8988T (cell line): ENCODE measurements around the gene IFNK.

Source experiments
- DNase-seq: peaks from one replicate; pipeline ENCODE4 v3.0.0; 2011

IFNK gene

GRCh38 chr9:27514551-27514950 is 9.5 kb upstream of the IFNK start:
- no peak for DNase-seq

GRCh38 chr9:27518006-27518405 is 6.1 kb upstream of the IFNK start:
- no peak for DNase-seq

GRCh38 chr9:27518809-27519208 is 5.3 kb upstream of the IFNK start:
- no peak for DNase-seq

DNA sequence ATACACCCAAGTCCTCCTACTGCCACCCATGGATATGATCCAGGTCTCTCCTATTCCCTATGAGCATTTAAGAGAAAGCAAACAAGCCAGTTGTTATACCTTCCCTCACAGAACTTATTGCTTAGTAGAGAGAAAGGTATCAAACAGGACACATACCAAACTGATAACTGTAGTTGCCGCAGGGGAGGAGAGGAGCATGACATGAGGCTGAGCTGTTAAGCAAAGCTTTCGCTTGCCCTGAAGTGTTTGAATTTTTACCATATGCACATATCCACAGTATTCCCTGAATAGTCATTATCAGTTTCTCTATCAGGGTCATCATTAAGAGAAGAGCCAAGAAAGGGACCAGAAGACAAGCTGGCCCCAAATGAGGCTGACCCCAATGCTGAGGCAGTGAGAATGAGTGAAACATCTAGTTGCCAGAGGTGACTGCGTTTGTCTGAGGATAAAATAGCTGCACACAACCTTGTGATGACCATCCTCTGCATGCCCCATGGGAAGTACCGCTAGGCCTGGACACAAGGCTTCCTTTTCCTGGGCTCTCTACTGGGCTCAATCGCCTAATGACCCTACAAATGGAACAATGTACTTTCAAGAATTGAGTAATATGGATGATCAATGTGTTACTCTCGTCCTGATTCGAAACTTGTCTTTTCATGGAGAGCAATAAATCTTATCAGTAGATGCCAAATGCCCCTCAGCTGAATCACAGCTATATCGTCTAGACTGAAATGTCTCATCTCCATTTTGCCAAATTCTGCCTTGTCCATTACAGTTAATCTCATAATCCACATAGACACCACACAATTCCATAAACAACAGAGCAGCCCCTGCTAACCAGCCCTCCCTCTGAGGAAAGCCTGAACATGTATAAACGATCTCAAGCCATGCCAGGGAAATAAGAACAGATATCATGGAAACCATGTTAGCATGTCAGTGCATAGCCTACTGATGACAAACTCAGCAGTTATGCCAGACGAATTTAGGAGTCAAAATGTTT is 4.3 kb upstream of the IFNK start:
- DNase-seq = no peak

DNA sequence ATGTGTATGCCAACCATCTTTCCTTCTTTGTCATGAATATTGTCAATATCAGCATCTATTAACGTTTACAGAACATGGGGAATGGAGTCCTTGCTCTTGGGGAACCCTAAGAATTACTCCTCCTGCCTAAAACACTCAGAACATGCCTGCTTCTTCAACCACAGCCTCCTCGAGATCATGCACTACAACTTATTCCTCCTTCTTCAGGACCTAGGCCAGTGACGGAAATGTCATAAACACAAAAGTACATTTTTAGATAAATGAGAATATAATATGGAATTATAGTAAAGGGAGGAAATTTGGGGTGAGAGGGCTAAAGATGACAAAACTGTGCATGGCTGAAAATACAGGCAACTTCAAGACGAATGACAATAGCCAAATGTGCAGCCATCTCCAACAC is 3.1 kb upstream of the IFNK start:
- DNase-seq = no peak

DNA sequence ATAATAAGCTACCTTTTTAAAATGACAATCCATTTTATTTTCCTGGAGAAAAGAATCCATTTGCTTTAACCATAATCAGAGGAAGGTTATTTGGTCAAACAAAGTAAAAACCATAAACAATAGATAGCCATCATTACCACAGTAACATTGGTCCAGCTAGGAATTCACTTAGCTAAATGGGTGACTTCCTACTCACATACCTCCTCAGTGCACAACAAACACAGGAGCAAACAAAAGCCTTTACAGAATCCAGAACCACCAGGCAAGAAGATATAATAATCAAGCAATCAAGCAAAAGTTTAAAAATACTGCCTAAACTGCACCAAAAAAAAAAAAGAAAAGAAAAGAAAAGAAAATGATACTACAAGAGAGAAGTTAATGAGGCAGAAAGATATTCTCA is 949 bp upstream of the IFNK start:
- DNase-seq = no peak

GRCh38 chr9:27527702-27528075 is 3.6 kb downstream of the IFNK start:
- no peak for DNase-seq

DNA sequence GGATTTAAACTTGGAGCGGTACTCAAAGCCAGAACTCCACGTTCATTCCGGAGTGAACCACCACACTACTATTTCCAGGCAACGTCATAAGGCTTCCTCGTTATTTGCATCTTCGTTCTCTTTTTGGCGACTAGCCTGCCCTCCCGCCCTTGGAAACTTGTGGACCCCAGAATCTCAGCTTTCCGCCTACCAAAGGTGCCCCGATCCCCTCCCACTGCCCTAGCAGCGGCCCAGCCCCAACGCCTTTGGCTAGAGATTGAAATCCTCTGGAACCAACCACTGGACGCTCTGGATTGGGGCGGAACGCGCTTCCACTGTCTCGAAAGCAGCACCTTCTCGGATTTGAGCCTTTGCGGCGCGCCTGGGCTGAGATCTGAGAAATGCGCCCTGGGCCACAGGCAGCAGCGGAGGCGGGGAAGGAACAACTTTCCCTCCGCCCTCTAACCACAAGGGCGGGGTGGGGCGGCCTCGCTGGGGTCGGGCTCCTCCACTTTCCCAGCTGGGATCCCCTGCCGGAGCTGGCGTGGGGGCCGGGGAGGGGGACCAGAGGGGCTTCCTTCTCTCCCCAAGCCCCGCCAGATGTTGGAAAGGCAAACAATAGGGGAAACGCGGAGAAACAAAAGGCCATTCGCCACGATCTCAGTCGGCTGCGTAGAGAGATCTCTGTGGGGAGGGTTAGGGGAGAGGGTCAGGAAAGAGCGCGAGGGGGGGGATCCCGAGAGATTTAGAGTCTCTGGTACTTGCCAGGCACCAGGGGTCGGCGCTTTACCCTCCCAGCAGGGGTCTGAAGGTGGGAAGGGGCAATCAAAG is 4.2 kb downstream of the IFNK start:
- peak; percentile 24 for DNase-seq

- no peak for DNase-seq
These were observed 4.8 kb downstream of the IFNK start for GRCh38 chr9:27528886-27529315.

- peak; percentile 41 for DNase-seq
These were observed 5.5 kb downstream of the IFNK start, which contains the start of gene MOB3B for GRCh38 chr9:27529316-27530278. Gene MOB3B, minus strand, starts transcription at chr9:27529814. Its CDS starts 74,264 bp downstream, at chr9:27455550.

GRCh38 chr9:27530915-27531755 is 7.0 kb downstream of the IFNK start:
- no peak for DNase-seq

DNA sequence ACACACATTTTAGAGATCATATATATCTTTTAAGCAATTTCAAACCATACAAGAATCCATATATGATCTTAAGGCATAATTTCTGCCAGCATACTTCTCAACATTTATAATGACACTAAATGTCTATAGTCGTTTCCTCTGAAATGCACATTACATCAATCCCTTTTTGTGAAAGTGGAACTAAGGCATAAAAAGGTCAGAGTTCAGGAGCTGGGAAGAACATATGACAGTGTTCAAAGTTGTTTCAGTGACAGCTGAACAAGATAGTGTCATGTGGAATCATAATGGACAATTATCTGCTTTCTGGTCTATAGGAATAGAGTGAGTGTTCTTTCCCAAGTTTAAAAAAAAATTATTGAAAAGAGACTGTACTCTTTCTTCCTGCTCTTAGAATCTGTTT is 8.0 kb downstream of the IFNK start:
- no peak for DNase-seq

DNA sequence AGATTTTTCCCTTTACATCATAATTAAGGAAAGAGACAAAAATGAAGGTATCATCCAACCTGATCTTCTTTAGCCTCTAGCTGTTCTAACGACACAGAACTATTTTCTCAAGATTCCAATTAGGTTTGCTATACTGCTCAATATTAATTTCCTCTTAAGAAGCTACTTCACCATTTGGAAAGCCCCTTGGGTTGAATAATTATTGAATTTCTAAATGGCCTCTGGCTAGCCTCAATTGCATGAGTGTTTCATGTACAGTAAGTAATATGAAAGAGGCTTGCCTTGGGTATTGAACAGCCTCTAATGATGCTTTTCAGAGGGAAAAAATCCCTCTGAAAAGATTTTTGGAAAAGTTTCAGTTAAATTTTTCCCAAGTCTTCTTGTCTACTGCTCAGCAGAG is 9.2 kb downstream of the IFNK start:
- DNase-seq = no peak

- no peak for DNase-seq
These were observed 10.0 kb downstream of the IFNK start for GRCh38 chr9:27534131-27534530.

DNA sequence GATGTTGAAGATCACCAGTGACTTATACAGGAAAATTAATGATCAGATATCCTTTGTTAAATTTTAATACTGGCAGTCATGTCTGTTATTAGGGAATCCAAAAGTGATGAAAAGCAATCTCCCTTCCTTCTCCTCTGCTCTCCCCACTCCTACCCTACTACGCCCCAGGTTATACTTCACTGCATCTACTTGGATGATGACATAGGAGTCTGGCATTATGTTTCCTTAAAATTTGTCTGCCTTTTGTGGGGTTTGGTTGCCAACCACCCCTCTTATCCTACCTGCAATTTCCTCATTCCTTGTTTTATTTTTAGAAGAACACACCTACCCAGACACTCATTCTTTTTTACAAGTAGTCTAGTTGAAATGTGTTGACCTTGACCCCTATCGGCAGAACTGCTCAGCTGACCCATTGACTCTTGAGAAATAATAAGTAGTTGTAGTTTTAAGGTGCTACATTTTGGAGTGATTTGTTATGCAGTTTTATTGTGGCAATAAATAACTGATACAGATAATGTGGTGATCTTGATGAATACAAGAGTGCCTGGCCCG is 10.6 kb downstream of the IFNK start:
- no peak for DNase-seq

DNA sequence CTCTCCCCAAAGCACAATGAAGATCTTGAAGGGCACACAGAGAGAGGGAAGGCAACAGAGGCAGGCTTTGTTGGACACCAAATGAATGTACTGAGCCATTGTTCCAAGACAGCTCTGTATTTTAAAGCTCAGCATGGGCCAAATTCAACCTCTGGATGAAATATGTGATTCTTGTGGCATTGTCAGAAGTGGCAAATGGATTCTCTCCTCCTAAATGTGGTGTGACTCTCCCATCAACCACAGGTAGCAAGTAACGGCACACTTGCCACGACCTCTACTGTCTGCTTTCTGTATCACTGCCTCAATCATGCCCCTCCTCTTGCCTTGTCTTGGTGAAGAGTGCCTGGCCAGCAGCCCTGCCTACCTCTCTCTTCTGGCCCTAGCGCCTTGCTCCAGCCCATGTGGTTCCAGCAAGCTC is 11.6 kb downstream of the IFNK start:
- DNase-seq = no peak

DNA sequence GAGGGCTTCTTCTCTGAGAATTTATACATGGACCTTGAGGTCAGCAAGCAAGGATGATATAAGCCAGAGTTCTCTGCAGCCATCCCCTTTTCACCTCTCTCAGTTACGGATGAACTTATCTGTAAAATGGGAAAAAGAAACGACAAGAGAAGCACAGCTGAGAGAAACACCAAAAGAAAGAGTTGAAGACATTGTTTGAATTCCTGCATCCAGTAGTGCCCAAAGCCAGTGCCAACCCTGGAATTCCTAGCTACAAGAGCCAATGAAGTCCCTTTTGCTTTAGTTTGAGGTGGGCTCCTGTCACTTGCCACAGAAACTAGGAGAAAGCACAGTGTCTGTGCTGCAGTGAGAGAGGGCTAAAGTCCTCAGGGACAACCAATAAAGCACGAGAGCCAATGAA is 12.1 kb downstream of the IFNK start:
- DNase-seq = no peak

GRCh38 chr9:27537027-27537435 is 12.9 kb downstream of the IFNK start:
- DNase-seq = no peak

DNA sequence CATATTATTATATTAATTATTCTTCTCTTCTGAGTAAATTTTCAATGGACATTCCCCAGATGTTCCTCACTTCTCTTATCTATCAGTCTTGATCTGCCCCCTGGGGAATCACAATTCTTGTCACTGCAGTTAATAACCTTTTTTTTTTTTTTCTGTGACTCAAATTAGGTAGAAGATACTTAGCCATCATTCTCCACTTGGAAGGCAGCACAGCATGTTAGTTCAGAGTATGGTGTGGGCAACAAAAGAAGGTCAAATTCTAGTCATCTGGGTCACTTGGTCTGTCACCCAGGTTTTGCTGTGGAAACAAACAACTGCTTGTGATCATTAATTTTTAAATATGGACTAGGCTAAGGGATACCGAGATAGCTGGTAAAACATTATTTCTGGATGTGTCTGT is 13.7 kb downstream of the IFNK start:
- DNase-seq = no peak

GRCh38 chr9:27538647-27539046 is 14.6 kb downstream of the IFNK start:
- DNase-seq = no peak
